Epithelial cell of proximal tubule (primary cell): ENCODE results near the gene ZNF385B. TPM values are rescaled to one million over a fixed set of nuclear protein-coding genes. Genes with fewer than 3 reads are reported as not detected.

Source experiments
- DNase-seq: peaks from one replicate; pipeline ENCODE4 v3.0.0-alpha.2; 2011; ENCODE audit warnings: low read depth
- H3K4me3 ChIP-seq: 2 replicates; pipeline ENCODE4 v1.5.1; 2011; ENCODE audit warnings: low read depth, mild to moderate bottlenecking, low read length
- total RNA-seq: library from RNA; depleted of rRNA; stranded (reverse); fragments of >200 nt; gene quantifications from 2 replicates; pipeline ENCODE4 v1.2.3, GENCODE V29; 2015
- TF ChIP-seq, protein P1 (sequence below): conservative IDR thresholded peaks from 2 replicates; pipeline ENCODE4 v1.5.1; 2012; ENCODE audit warnings: low read depth, mild to moderate bottlenecking, low read length

The ZNF385B gene
- total RNA-seq, 1 donor from 2014 or later = 0.69 TPM

- no peak overlapping the region for H3K4me3 ChIP-seq
- DNase-seq = no peak
- TF ChIP-seq, protein P1, sequence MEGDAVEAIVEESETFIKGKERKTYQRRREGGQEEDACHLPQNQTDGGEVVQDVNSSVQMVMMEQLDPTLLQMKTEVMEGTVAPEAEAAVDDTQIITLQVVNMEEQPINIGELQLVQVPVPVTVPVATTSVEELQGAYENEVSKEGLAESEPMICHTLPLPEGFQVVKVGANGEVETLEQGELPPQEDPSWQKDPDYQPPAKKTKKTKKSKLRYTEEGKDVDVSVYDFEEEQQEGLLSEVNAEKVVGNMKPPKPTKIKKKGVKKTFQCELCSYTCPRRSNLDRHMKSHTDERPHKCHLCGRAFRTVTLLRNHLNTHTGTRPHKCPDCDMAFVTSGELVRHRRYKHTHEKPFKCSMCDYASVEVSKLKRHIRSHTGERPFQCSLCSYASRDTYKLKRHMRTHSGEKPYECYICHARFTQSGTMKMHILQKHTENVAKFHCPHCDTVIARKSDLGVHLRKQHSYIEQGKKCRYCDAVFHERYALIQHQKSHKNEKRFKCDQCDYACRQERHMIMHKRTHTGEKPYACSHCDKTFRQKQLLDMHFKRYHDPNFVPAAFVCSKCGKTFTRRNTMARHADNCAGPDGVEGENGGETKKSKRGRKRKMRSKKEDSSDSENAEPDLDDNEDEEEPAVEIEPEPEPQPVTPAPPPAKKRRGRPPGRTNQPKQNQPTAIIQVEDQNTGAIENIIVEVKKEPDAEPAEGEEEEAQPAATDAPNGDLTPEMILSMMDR = no peak
Observed at GRCh38 chr2:179856205-179856604, 5.2 kb downstream of the ZNF385B start.

- H3K4me3 ChIP-seq = no peak overlapping the region
- DNase-seq = no peak
- TF ChIP-seq, protein P1 = no peak
Observed at GRCh38 chr2:179855673-179856072, 5.7 kb downstream of the ZNF385B start.

GRCh38 chr2:179854891-179855290 is 6.5 kb downstream of the ZNF385B start:
- no peak for DNase-seq
- TF ChIP-seq, protein P1 = no peak
- H3K4me3 ChIP-seq = no peak overlapping the region

DNA sequence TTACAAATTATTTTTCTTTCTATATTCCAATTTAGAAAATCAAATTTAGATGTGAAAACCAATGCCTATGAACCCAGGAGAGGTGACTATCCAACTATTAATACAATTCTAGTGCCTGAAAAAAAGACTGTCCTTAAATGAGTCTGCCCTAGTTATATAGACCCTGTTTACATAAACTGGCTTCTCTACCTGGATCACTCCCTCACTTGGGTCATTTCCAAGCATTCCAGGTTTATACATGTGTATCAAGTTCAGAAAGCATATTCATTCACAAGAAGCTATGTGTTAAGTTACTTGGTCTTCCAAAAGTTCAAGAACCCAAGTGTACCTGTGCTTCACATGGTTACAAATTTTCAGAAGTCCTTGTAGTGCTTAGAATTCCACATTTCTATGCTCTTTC is 8.3 kb downstream of the ZNF385B start:
- no peak for DNase-seq
- H3K4me3 ChIP-seq = no peak overlapping the region
- TF ChIP-seq, protein P1 = no peak

GRCh38 chr2:179850188-179850587 is 11.2 kb downstream of the ZNF385B start:
- no peak overlapping the region for H3K4me3 ChIP-seq
- peak; percentile 27 for DNase-seq
- TF ChIP-seq, protein P1 = peak; percentile 58

- no peak overlapping the region for H3K4me3 ChIP-seq
- TF ChIP-seq, protein P1 = no peak
- DNase-seq = no peak
Observed at GRCh38 chr2:179849719-179850118, 11.7 kb downstream of the ZNF385B start.

GRCh38 chr2:179843541-179843940 is 17.9 kb downstream of the ZNF385B start:
- no peak for DNase-seq
- H3K4me3 ChIP-seq = no peak overlapping the region
- TF ChIP-seq, protein P1 = no peak
